MM.1S (cell line): ENCODE results near the gene COLGALT1.

ENCODE experiments used
- DNase-seq: peaks from one replicate; pipeline ENCODE4 v3.0.0-alpha.2; 2015
- H2AFZ ChIP-seq: fragments of 300-600 bp; sonication (generic); 2 replicates; pipeline ENCODE4 v1.6.0; 2016; ENCODE audit warnings: antibody characterized with exemption, low read length
- H3F3A ChIP-seq: fragments of 300-600 bp; sonication (generic); 2 replicates; pipeline ENCODE4 v1.6.1; 2016; ENCODE audit warnings: mild to moderate bottlenecking, antibody characterized with exemption, low read length, moderate library complexity, mixed read lengths; ENCODE audit not compliant: insufficient read depth
- H3K27ac ChIP-seq: fragments of 300-600 bp; sonication (generic); 2 replicates; pipeline ENCODE4 v1.5.1; 2016; ENCODE audit warnings: mild to moderate bottlenecking, low read length
- H3K27me3 ChIP-seq: fragments of 300-600 bp; sonication (generic); replicated peaks from 2 replicates; pipeline ENCODE4 v1.6.0; 2016; ENCODE audit warnings: low read length; ENCODE audit not compliant: insufficient read depth
- H3K36me3 ChIP-seq: fragments of 300-600 bp; sonication (generic); replicated peaks from 2 replicates; pipeline ENCODE4 v1.6.1; 2016; ENCODE audit warnings: mild to moderate bottlenecking, low read length, mixed read lengths; ENCODE audit not compliant: insufficient read depth
- H3K4me1 ChIP-seq: fragments of 300-600 bp; sonication (generic); 2 replicates; pipeline ENCODE4 v1.6.1; 2016; ENCODE audit warnings: low read length, mixed read lengths
- H3K4me2 ChIP-seq: fragments of 300-600 bp; sonication (generic); 2 replicates; pipeline ENCODE4 v1.6.0; 2016; ENCODE audit warnings: low read depth, low read length
- H3K4me3 ChIP-seq: fragments of 300-600 bp; sonication (generic); 2 replicates; pipeline ENCODE4 v1.5.1; 2016; ENCODE audit warnings: low read length, mixed read lengths
- H3K79me2 ChIP-seq: fragments of 300-600 bp; sonication (generic); 2 replicates; pipeline ENCODE4 v1.6.1; 2016; ENCODE audit warnings: mixed run types, low read length, mixed read lengths
- H3K9ac ChIP-seq: fragments of 300-600 bp; sonication (generic); 2 replicates; pipeline ENCODE4 v1.6.1; 2016; ENCODE audit warnings: low read length, mixed read lengths
- H3K9me2 ChIP-seq: fragments of 300-600 bp; sonication (generic); replicated peaks from 2 replicates; pipeline ENCODE4 v1.6.1; 2016; ENCODE audit warnings: mild to moderate bottlenecking, low read length, mixed read lengths; ENCODE audit not compliant: insufficient read depth
- H3K9me3 ChIP-seq: fragments of 300-600 bp; sonication (generic); replicated peaks from 2 replicates; pipeline ENCODE4 v1.6.1; 2016; ENCODE audit warnings: mild to moderate bottlenecking, low read length, mixed read lengths; ENCODE audit not compliant: insufficient read depth
- H4K20me1 ChIP-seq: fragments of 300-600 bp; sonication (generic); 2 replicates; pipeline ENCODE4 v1.6.1; 2016; ENCODE audit warnings: mild to moderate bottlenecking, low read length, moderate library complexity, mixed read lengths; ENCODE audit not compliant: insufficient read depth
- EZH2 ChIP-seq: fragments of 300-600 bp; sonication (generic); optimal IDR thresholded peaks from 2 replicates; pipeline ENCODE3; 2017; ENCODE audit warnings: low read depth, mild to moderate bottlenecking, antibody characterized with exemption, low read length, mixed read lengths
- EZH2phosphoT487 ChIP-seq: fragments of 300-600 bp; sonication (generic); IDR thresholded peaks from 2 replicates; pipeline ENCODE4 v1.6.1; 2018; ENCODE audit warnings: antibody characterized with exemption, low read length
- TF ChIP-seq, protein P1 (sequence below): fragments of 300-600 bp; sonication (generic); IDR thresholded peaks from 2 replicates; pipeline ENCODE4 v1.5.1; 2016; ENCODE audit warnings: antibody characterized with exemption, low read length, mixed read lengths

COLGALT1 gene

DNA sequence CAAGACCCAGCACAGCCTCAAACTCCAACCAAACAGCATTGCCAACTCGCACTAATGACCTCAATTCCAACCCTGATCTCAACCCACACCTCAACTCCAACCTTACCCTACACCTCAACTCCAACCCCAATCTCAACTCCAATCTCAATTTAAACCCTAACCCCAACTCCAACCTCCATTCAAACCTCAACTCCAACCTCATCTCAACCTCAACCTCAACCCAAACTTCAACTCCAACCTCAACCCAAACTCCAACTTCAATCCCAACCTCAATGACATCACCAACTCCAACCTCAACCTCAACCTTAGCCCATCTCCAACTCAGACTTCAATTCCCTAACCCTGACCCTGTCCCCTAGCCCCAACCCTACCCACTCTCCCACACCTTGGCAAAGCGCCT, 74.3 kb downstream of the COLGALT1 start:
- H4K20me1 ChIP-seq = no peaks in the 10 kb centered on the region
- no peak overlapping the region for H3K4me3 ChIP-seq
- H3K4me2 ChIP-seq = no peak overlapping the region
- no peaks in the 10 kb centered on the region for H3K9me2 ChIP-seq
- H3K27ac ChIP-seq = no peak overlapping the region
- TF ChIP-seq, protein P1, sequence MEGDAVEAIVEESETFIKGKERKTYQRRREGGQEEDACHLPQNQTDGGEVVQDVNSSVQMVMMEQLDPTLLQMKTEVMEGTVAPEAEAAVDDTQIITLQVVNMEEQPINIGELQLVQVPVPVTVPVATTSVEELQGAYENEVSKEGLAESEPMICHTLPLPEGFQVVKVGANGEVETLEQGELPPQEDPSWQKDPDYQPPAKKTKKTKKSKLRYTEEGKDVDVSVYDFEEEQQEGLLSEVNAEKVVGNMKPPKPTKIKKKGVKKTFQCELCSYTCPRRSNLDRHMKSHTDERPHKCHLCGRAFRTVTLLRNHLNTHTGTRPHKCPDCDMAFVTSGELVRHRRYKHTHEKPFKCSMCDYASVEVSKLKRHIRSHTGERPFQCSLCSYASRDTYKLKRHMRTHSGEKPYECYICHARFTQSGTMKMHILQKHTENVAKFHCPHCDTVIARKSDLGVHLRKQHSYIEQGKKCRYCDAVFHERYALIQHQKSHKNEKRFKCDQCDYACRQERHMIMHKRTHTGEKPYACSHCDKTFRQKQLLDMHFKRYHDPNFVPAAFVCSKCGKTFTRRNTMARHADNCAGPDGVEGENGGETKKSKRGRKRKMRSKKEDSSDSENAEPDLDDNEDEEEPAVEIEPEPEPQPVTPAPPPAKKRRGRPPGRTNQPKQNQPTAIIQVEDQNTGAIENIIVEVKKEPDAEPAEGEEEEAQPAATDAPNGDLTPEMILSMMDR = no peak
- TF ChIP-seq EZH2phosphoT487 = no peak
- TF ChIP-seq EZH2 = no peak
- H3K27me3 ChIP-seq = peaks cover 57% of the 10 kb centered on the region
- H3K4me1 ChIP-seq = no peaks in the 10 kb centered on the region
- H3K9me3 ChIP-seq = no peaks in the 10 kb centered on the region
- no peak overlapping the region for H2AFZ ChIP-seq
- no peaks in the 10 kb centered on the region for H3K36me3 ChIP-seq
- no peaks in the 10 kb centered on the region for H3F3A ChIP-seq
- H3K9ac ChIP-seq = no peak overlapping the region
- no peaks in the 10 kb centered on the region for H3K79me2 ChIP-seq
- DNase-seq = no peak

DNA sequence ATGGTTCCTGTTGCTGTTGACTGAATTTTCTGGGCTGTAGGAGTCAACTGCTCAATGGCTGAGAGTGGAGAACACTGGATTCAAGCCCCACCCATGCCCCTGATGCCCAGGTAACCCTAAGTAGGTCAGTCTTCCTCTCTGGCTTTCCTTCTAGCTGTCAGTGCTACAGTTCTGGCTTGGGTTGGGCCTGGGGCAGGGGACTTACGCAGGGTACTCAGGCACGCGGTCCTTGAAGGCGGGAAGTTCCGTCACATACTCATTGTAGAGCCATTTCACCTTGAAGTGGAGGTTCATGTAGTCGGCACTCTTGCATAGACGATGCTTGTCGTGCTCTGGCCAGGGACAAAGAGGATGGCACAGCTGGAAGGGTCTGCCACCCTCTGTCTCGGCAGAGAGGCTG, 77.1 kb downstream of the COLGALT1 start:
- Histone ChIP-seq H3K36me3 (no peaks in the 10 kb centered on the region), H2AFZ (no peak overlapping the region), H3K9ac (no peak overlapping the region), H3K4me2 (no peak overlapping the region), H3K27me3 (peaks cover 70% of the 10 kb centered on the region), H4K20me1 (no peaks in the 10 kb centered on the region), H3K9me2 (no peaks in the 10 kb centered on the region), H3K79me2 (no peaks in the 10 kb centered on the region), H3K27ac (no peak overlapping the region), H3K4me1 (no peaks in the 10 kb centered on the region), H3K4me3 (no peak overlapping the region), H3F3A (no peaks in the 10 kb centered on the region), H3K9me3 (no peaks in the 10 kb centered on the region)
- DNase-seq = no peak
- TF ChIP-seq, protein P1 = no peak
- TF ChIP-seq EZH2phosphoT487 (no peak), EZH2 (no peak)
